ENCODE data around the gene HMMR. TPM values are rescaled to one million over a fixed set of nuclear protein-coding genes. Genes with fewer than 3 reads are reported as not detected.

The HMMR gene
- total RNA-seq, 1 donor from 2014 or later: 0.91 TPM

DNA sequence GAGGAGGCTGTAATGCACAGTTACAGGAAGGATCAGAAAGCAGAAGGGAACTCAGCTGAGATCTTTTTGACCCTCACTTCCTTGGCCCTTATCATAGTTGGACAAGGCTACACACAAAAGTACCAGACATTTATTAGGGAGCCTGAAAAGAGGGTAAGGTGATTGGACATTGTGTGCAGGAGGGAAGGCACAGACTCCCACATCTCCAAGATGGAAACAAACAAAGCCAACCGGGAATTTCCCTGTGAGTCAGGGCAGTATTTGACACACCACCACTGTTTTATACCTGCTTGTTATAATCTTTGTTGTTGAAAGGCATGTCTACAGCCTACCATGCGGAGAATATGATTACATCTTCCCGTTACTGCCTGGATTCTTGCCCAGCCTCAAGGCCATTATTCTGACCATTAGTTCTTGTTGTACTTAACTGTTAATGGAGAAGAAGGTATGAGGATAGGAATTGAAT lies 26.0 kb upstream of the HMMR start:
- H3K27ac ChIP-seq (replicated peaks): peak overlapping the region; percentile 21
- H3K4me1 ChIP-seq: peaks cover 39% of the 10 kb centered on the region
- no peak overlapping the region for H3K4me3 ChIP-seq
- intact Hi-C loops (cut with micrococcal nuclease): no loop called here
- no peaks in the 10 kb centered on the region for H3K27me3 ChIP-seq (ENCODE audit: low read depth)
- TF ChIP-seq, protein P1, sequence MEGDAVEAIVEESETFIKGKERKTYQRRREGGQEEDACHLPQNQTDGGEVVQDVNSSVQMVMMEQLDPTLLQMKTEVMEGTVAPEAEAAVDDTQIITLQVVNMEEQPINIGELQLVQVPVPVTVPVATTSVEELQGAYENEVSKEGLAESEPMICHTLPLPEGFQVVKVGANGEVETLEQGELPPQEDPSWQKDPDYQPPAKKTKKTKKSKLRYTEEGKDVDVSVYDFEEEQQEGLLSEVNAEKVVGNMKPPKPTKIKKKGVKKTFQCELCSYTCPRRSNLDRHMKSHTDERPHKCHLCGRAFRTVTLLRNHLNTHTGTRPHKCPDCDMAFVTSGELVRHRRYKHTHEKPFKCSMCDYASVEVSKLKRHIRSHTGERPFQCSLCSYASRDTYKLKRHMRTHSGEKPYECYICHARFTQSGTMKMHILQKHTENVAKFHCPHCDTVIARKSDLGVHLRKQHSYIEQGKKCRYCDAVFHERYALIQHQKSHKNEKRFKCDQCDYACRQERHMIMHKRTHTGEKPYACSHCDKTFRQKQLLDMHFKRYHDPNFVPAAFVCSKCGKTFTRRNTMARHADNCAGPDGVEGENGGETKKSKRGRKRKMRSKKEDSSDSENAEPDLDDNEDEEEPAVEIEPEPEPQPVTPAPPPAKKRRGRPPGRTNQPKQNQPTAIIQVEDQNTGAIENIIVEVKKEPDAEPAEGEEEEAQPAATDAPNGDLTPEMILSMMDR (IDR thresholded peaks at IDR 0.05; ENCODE audit: borderline replicate concordance): no peak
- no peaks in the 10 kb centered on the region for H3K36me3 ChIP-seq
- H3K9me3 ChIP-seq (replicated peaks): no peaks in the 10 kb centered on the region
- no peak for DNase-seq

DNA sequence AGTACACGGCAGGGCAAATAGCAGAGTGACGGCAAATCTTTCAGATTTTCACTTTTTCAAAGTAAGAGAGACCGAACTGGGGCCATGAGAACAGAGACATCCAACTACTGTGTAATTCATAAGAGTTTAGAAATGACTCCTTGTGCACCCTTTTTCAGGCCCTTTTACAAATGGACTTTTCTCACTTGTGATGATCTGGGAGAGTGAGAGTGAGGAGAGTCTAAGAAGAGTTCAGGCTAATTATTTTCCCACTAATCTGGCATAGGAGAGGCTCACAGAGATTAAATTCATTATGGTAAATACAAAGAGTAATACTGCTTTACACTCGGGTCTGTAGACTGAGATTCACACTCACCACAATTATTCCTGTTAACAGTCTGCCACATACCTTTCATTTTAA lies 23.9 kb upstream of the HMMR start:
- peaks cover 18% of the 10 kb centered on the region for H3K36me3 ChIP-seq
- H3K9me3 ChIP-seq (replicated peaks): no peaks in the 10 kb centered on the region
- peaks cover 58% of the 10 kb centered on the region for H3K4me1 ChIP-seq
- peak overlapping the region; percentile 91 for H3K4me3 ChIP-seq
- peak overlapping the region; percentile 93 for H3K27ac ChIP-seq (replicated peaks)
- H3K27me3 ChIP-seq (ENCODE audit: low read depth): no peaks in the 10 kb centered on the region
- intact Hi-C loops (cut with micrococcal nuclease): no loop called here
- TF ChIP-seq, protein P1 (IDR thresholded peaks at IDR 0.05; ENCODE audit: borderline replicate concordance): no peak
- DNase-seq: no peak

DNA sequence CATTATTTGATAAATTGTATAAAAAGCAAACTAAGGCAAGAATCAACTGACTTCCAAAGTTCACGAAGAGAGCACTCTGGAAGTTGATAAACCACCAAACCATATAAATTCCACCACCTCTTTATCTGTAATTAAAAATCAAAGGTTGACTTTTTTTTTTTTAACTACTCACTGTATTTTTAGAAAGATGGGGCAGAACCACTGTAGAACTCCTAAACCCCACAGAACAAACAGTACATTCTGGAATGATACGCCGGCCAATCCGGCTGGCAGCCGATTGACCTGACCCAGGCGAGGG lies 23.5 kb upstream of the HMMR start:
- H3K4me1 ChIP-seq: peaks cover 58% of the 10 kb centered on the region
- peak overlapping the region; percentile 91 for H3K4me3 ChIP-seq
- intact Hi-C loops (cut with micrococcal nuclease): no loop called here
- no peaks in the 10 kb centered on the region for H3K27me3 ChIP-seq (ENCODE audit: low read depth)
- H3K27ac ChIP-seq (replicated peaks): peak overlapping the region; percentile 93
- peaks cover 23% of the 10 kb centered on the region for H3K36me3 ChIP-seq
- no peak for DNase-seq
- TF ChIP-seq, protein P1 (IDR thresholded peaks at IDR 0.05; ENCODE audit: borderline replicate concordance): no peak
- no peaks in the 10 kb centered on the region for H3K9me3 ChIP-seq (replicated peaks)

DNA sequence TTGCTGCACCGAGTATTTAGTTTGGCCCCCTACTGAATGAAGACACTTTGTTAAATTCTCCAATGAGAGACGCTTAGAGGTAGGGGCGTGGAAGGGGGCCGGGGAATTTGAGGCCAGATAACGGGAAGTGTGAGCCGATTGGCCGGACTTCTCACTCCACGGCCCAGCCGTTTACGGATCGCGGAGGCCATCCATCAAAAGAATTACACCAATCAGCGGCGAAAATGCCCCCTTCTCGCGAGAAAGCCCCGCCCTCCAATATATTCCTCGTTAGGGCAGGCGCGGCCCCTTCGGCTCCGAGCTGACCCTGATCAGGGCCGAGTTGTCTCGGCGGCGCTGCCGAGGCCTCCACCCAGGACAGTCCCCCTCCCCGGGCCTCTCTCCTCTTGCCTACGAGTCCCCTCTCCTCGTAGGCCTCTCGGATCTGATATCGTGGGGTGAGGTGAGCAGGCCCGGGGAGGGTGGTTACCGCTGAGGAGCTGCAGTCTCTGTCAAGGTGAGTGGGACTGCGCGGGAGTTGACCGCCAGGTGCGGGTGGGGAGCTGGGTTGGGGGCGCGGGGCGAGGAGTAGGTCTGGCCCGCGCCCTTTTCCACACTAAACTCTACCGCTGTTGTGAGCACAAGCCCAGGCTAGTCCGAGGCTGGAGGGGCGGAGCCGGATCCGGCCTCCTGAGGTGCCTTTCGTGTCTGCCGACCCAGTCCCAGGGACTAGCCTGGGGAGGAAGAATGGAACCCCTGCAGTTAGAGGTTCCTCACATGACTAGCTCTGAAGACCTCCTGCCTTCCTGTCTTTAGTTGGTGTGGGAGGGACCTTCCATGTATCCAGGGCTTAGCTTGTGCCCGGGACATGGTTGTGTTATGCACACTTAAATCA lies 22.9 kb upstream of the HMMR start, which contains the start of gene CCNG1:
CCNG1 (plus strand) TSS at position 287 of the 874 bp plus-strand sequence. CDS start 1,662 bp downstream, outside the sequence.
- Histone ChIP-seq H3K27ac (replicated peaks) (peak within 1 kb of the TSS; percentile 93), H3K4me1 (peaks cover 58% of the 10 kb centered on the region), H3K27me3 (ENCODE audit: low read depth) (no peaks in the 10 kb centered on the region), H3K9me3 (replicated peaks) (no peaks in the 10 kb centered on the region), H3K4me3 (peak within 1 kb of the TSS; percentile 91), H3K36me3 (peaks cover 29% of the 10 kb centered on the region)
- peak; percentile 95 for DNase-seq
- intact Hi-C loops (cut with micrococcal nuclease): no loop called here
- TF ChIP-seq, protein P1 (IDR thresholded peaks at IDR 0.05; ENCODE audit: borderline replicate concordance): peak; percentile 17

DNA sequence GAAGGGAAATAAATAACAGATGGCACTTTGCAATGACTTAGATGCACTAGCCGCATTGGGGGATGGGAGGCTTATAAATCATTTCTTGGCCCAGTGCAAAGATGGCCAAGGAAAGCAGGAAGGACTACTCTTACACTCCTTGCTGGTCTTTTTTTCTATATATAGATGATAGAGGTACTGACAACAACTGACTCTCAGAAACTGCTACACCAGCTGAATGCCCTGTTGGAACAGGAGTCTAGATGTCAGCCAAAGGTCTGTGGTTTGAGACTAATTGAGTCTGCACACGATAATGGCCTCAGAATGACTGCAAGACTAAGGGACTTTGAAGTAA lies 21.4 kb upstream of the HMMR start:
- intact Hi-C loops (cut with micrococcal nuclease): no loop called here
- Histone ChIP-seq H3K4me1 (peaks cover 61% of the 10 kb centered on the region), H3K9me3 (replicated peaks) (no peaks in the 10 kb centered on the region), H3K27me3 (ENCODE audit: low read depth) (no peaks in the 10 kb centered on the region), H3K36me3 (peaks cover 43% of the 10 kb centered on the region), H3K27ac (replicated peaks) (peak overlapping the region; percentile 93), H3K4me3 (peak overlapping the region; percentile 91)
- TF ChIP-seq, protein P1 (IDR thresholded peaks at IDR 0.05; ENCODE audit: borderline replicate concordance): no peak
- DNase-seq: no peak
